B cell (primary cell): ENCODE measurements around the gene SDK1. TPM values are rescaled to one million over a fixed set of nuclear protein-coding genes. Genes with fewer than 3 reads are reported as not detected.

ENCODE experiments used
- ATAC-seq: fragments of 200-7000 bp; cut with Tn5 transposase; one replicate; pipeline ENCODE4 v1.10.0; 2021; ENCODE audit warnings: low read depth, mild to moderate bottlenecking, moderate number of reproducible peaks, moderate library complexity
- CTCF ChIA-PET: fragments of 350-600 bp; sonication (Branson Sonifier 250); formaldehyde crosslinking; loops from one replicate; lab custom pipeline; 2021; ENCODE audit warnings: antibody characterized with exemption, inconsistent platforms; lab: Charles Lee
- POLR2A ChIA-PET: fragments of 350-600 bp; sonication (Branson Sonifier 250); formaldehyde crosslinking; loops from one replicate; lab custom pipeline; 2021; ENCODE audit warnings: antibody characterized with exemption; lab: Charles Lee
- DNase-seq: peaks from one replicate; pipeline ENCODE4 v3.0.0; 2013
- H2AFZ ChIP-seq: 2 replicates; pipeline ENCODE4 v1.6.1; 2012; ENCODE audit warnings: mild to moderate bottlenecking, low read depth, low read length; ENCODE audit not compliant: insufficient read depth, poor library complexity, severe bottlenecking
- H3K27ac ChIP-seq, 2 donors: 1 replicate in 1 of 2; 2 replicates in 1 of 2; pipeline ENCODE4 v1.5.1; 2012 to 2013; ENCODE audit warnings: low read length in 2 of 2, mild to moderate bottlenecking in 2 of 2, moderate library complexity in 1 of 2
- H3K27me3 ChIP-seq, 4 experiments: fragments of 200-600 bp in 1 of 4; sonication (generic) in 1 of 4; replicated peaks in 1 of 4; 1 replicate in 2 of 4; 2 replicates in 2 of 4; pipeline versions ENCODE4 v1.6.1 to v1.7.0; 2013 to 2016; ENCODE audit warnings: low read length in 3 of 4, mild to moderate bottlenecking in 2 of 4, mixed read lengths in 1 of 4, moderate library complexity in 1 of 4; ENCODE audit not compliant: insufficient read depth in 4 of 4, control insufficient read depth in 3 of 4; ENCODE audit errors: control extremely low read depth in 1 of 4
- H3K36me3 ChIP-seq, 2 experiments: replicated peaks in 1 of 2; 1 replicate in 1 of 2; 2 replicates in 1 of 2; pipeline versions ENCODE4 v1.6.1 to v1.7.1; 2013; ENCODE audit warnings: low read length in 1 of 2; ENCODE audit not compliant: insufficient read depth in 2 of 2, control insufficient read depth in 1 of 2; ENCODE audit errors: control extremely low read depth in 1 of 2, extremely low read depth in 1 of 2
- H3K4me1 ChIP-seq, 2 donors: fragments of 200-600 bp in 1 of 2; sonication (generic) in 1 of 2; 1 replicate in 1 of 2; 2 replicates in 1 of 2; pipeline versions ENCODE4 v1.5.1 to v1.6.1; 2013 to 2017; ENCODE audit warnings: low read length in 2 of 2; ENCODE audit not compliant: control insufficient read depth in 2 of 2, insufficient read depth in 2 of 2
- H3K4me2 ChIP-seq: replicated peaks from 2 replicates; pipeline ENCODE3; 2012; ENCODE audit warnings: mild to moderate bottlenecking, low read depth, low read length; ENCODE audit not compliant: poor library complexity, severe bottlenecking
- H3K4me3 ChIP-seq, 5 experiments: fragments of 200-600 bp in 1 of 5; sonication (generic) in 1 of 5; 1 replicate in 3 of 5; 2 replicates in 2 of 5; pipeline versions ENCODE4 v1.5.1 to v1.7.0; 2011 to 2016; ENCODE audit warnings: low read length in 4 of 5, mild to moderate bottlenecking in 4 of 5, low read depth in 2 of 5, control low read depth in 1 of 5, moderate library complexity in 1 of 5; ENCODE audit not compliant: insufficient read depth in 1 of 5; ENCODE audit errors: control extremely low read depth in 1 of 5, extremely low read depth in 1 of 5
- H3K79me2 ChIP-seq: fragments of 200-600 bp; sonication (generic); one replicate; pipeline ENCODE4 v1.6.0; 2016; ENCODE audit warnings: low read length; ENCODE audit not compliant: control insufficient read depth, insufficient read depth
- H3K9ac ChIP-seq: fragments of 200-600 bp; sonication (generic); 2 replicates; pipeline ENCODE4 v1.6.1; 2017; ENCODE audit warnings: mild to moderate bottlenecking, low read length, moderate library complexity
- H3K9me3 ChIP-seq, 3 donors: one replicate each; pipeline versions ENCODE4 v1.6.1 to v1.7.1; 2013; ENCODE audit warnings: low read length in 2 of 3; ENCODE audit not compliant: control insufficient read depth in 2 of 3, insufficient read depth in 1 of 3; ENCODE audit errors: control extremely low read depth in 1 of 3
- H4K20me1 ChIP-seq: 2 replicates; pipeline ENCODE4 v1.6.0; 2012; ENCODE audit warnings: mild to moderate bottlenecking, low read length; ENCODE audit not compliant: insufficient read depth, control insufficient read depth, poor library complexity, severe bottlenecking
- H3K27ac Mint-ChIP-seq: one replicate; pipeline ENCODE4 v1.8.0; 2021; ENCODE audit warnings: mixed read lengths
- H3K27me3 Mint-ChIP-seq: one replicate; pipeline ENCODE4 v1.8.0; 2021; ENCODE audit warnings: mixed read lengths
- H3K4me1 Mint-ChIP-seq: one replicate; pipeline ENCODE4 v1.8.0; 2021; ENCODE audit warnings: mixed read lengths
- H3K4me3 Mint-ChIP-seq: one replicate; pipeline ENCODE4 v1.8.0; 2021; ENCODE audit warnings: mixed read lengths
- H3K9me3 Mint-ChIP-seq: one replicate; pipeline ENCODE4 v1.8.0; 2022; ENCODE audit warnings: mixed read lengths; ENCODE audit not compliant: insufficient read depth
- EZH2 ChIP-seq: IDR thresholded peaks from 2 replicates; pipeline ENCODE4 v1.6.1; 2012; ENCODE audit warnings: borderline replicate concordance, low read depth, mild to moderate bottlenecking, moderate library complexity, low read length; ENCODE audit not compliant: insufficient read depth, poor library complexity, severe bottlenecking
- WGBS: methylation state at CpG from one replicate; pipeline ENCODE4 v1.1.5; 2013; ENCODE audit warnings: missing lambda C conversion rate; ENCODE audit not compliant: insufficient coverage; 5-methylcytosine and 5-hydroxymethylcytosine counted together
- intact Hi-C: fragments of 100-400 bp; cut with micrococcal nuclease; formaldehyde crosslinking; loops from one replicate; pipeline ENCODE4 v1.10.0; 2022
- polyA plus RNA-seq: library from polyadenylated mRNA; depleted of rRNA; stranded (reverse); fragments of >200 nt; gene quantifications from 2 replicates; pipeline ENCODE4 v1.2.3, GENCODE V29; 2012
- total RNA-seq, 2 donors: library from RNA; stranded (reverse); fragments of 120-200 nt in 1 of 2; gene quantifications; 1 replicate in 1 of 2; 2 replicates in 1 of 2; pipeline versions ENCODE4 v1.2.3 to v1.2.4, GENCODE V29; 2013 to 2022
- TF ChIP-seq, protein P1 (sequence below): fragments of 200-600 bp; IDR thresholded peaks from one replicate; pipeline ENCODE4 v1.8.0; 2022; ENCODE audit warnings: antibody characterized with exemption, mild to moderate bottlenecking

Gene SDK1
- total and polyA plus RNA-seq, 2 donors (not counting 1 experiment from before 2014, with no cell fraction given), result 0.73 to 2.0 TPM

DNA sequence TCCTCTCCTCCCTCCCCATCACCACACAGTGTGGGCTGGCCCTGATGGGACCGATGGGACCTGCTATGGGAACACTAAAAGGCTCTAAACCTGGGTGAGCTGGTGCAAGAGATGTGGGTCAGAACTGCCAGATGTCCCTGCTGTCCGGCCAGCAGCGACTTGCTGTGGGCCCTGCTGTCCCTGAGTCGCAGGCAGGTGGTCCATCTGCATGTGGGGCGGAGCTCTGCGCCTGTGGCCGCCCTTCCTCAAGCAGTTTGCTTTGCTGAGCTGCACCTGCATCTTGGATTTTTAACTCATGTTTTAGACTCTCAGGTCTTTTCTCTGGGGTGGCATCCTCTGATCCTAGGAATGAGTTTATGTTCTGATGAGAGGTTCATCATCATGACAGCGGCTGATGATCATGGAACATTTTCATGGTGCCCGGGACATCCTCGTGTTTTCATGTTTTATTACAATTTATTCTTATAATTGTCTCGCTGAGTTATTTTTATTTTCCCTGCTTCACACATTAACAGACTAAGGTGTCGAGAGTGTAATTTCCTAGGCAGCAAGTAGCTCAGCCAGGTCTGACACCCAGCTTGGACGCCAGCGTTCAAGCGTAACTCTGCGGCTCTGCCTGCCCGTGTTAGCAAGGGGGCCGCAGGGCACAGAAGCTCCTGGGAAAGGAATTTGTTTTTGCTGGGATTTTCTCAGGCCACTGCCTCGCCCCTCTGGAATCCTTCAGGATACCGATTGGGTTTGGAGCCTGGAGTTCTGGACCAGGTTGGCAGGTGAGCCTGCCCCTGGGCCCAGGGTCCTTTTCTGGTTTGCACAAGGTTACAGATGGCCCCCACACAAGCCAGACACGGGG, 765.8 kb downstream of the SDK1 start:
- no peak for ATAC-seq

DNA sequence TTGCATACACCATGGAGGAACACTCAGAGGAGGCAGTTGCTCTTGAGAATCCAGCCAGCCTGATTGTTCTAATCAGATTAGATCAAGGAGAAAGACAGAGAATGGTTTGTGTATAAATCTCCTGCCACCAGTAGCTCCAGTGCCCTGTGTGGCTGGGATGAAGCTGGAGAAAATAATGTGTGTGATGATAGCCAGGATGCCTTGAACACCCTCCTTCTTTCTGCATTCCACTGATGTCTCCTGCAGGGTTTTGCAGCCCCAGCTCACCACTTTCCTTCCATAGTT, 766.4 kb downstream of the SDK1 start:
- no peaks in the 10 kb centered on the region for H3K27me3 Mint-ChIP-seq
- H3K9me3 ChIP-seq, result peaks cover 0 to 3% (median 0%) of the 10 kb centered on the region in 3 donors
- H2AFZ ChIP-seq, result no peak overlapping the region
- CTCF ChIA-PET, result no interaction called here
- no peaks in the 10 kb centered on the region for H3K79me2 ChIP-seq
- no peaks in the 10 kb centered on the region for H3K4me1 Mint-ChIP-seq
- ATAC-seq, result no peak
- no peak overlapping the region for H3K9ac ChIP-seq
- H4K20me1 ChIP-seq, result no peaks in the 10 kb centered on the region
- POLR2A ChIA-PET, result no interaction called here
- H3K4me1 ChIP-seq, result no peaks in the 10 kb centered on the region
- no peak overlapping the region for H3K4me3 Mint-ChIP-seq
- no peak for DNase-seq
- TF ChIP-seq, protein P1, sequence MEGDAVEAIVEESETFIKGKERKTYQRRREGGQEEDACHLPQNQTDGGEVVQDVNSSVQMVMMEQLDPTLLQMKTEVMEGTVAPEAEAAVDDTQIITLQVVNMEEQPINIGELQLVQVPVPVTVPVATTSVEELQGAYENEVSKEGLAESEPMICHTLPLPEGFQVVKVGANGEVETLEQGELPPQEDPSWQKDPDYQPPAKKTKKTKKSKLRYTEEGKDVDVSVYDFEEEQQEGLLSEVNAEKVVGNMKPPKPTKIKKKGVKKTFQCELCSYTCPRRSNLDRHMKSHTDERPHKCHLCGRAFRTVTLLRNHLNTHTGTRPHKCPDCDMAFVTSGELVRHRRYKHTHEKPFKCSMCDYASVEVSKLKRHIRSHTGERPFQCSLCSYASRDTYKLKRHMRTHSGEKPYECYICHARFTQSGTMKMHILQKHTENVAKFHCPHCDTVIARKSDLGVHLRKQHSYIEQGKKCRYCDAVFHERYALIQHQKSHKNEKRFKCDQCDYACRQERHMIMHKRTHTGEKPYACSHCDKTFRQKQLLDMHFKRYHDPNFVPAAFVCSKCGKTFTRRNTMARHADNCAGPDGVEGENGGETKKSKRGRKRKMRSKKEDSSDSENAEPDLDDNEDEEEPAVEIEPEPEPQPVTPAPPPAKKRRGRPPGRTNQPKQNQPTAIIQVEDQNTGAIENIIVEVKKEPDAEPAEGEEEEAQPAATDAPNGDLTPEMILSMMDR, result no peak
- TF ChIP-seq EZH2, result no peak
- H3K36me3 ChIP-seq, result no peaks in the 10 kb centered on the region
- no peak overlapping the region for H3K27ac Mint-ChIP-seq
- no peaks in the 10 kb centered on the region for H3K27me3 ChIP-seq
- intact Hi-C loops, result no loop called here
- H3K9me3 Mint-ChIP-seq, result no peaks in the 10 kb centered on the region
- H3K27ac ChIP-seq, result no peak overlapping the region
- H3K4me2 ChIP-seq, result no peak overlapping the region
- no peak overlapping the region for H3K4me3 ChIP-seq

More for the DNA sequence above, 765.8 kb downstream of the SDK1 start:
- H3K27ac Mint-ChIP-seq, result no peak overlapping the region
- H3K9me3 ChIP-seq, result peaks cover 0 to 3% (median 0%) of the 10 kb centered on the region in 3 donors
- intact Hi-C loops, result no loop called here
- TF ChIP-seq, protein P1, result no peak
- no peak for TF ChIP-seq EZH2
- H3K4me1 Mint-ChIP-seq, result no peaks in the 10 kb centered on the region
- no peaks in the 10 kb centered on the region for H4K20me1 ChIP-seq
- POLR2A ChIA-PET, result no interaction called here
- no peak overlapping the region for H3K4me2 ChIP-seq
- H3K27ac ChIP-seq, result no peak overlapping the region
- CTCF ChIA-PET, result no interaction called here
- no peaks in the 10 kb centered on the region for H3K4me1 ChIP-seq
- no peak overlapping the region for H3K9ac ChIP-seq
- no peak for DNase-seq
- no peak overlapping the region for H2AFZ ChIP-seq
- no peak overlapping the region for H3K4me3 Mint-ChIP-seq
- H3K27me3 ChIP-seq, result no peaks in the 10 kb centered on the region
- H3K4me3 ChIP-seq, result no peak overlapping the region
- no peaks in the 10 kb centered on the region for H3K9me3 Mint-ChIP-seq
- 93% methylated on average over 18 of the region's 21 CpGs for WGBS
- no peaks in the 10 kb centered on the region for H3K79me2 ChIP-seq
- H3K36me3 ChIP-seq, result no peaks in the 10 kb centered on the region
- no peaks in the 10 kb centered on the region for H3K27me3 Mint-ChIP-seq
